ENCODE results near the gene LRRC4B. TPM values are rescaled to one million over a fixed set of nuclear protein-coding genes. Genes with fewer than 3 reads are reported as not detected.
A peak's percentile ranks its signal among the peaks of the same experiment; 100 is the strongest.

LRRC4B gene
- total RNA-seq, 1 donor from 2014 or later: 3.9 TPM

DNA sequence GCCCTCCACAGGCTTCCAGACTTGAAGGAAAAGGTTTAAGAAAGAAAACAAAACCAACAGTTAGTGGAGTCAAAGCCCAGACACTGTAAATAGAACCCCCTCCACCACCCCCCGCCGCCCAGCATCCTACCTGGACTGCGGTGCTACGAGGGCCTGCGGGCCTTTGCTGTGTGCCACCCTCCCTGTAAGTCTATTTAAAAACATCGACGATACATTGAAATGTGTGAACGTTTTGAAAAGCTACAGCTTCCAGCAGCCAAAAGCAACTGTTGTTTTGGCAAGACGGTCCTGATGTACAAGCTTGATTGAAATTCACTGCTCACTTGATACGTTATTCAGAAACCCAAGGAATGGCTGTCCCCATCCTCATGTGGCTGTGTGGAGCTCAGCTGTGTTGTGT is 85.3 kb downstream of the LRRC4B start:
- intact Hi-C loops (cut with DNase I): no loop called here
- Histone ChIP-seq H3K9me3 (no peaks in the 10 kb centered on the region), H3K4me3 (no peak overlapping the region), H3K36me3 (peaks cover 63% of the 10 kb centered on the region), H3K4me1 (peaks cover 10% of the 10 kb centered on the region), H3K27ac (no peak overlapping the region), H3K27me3 (ENCODE audit: low read depth) (peaks cover 6% of the 10 kb centered on the region)
- ATAC-seq: no peak
- TF ChIP-seq, protein P1, sequence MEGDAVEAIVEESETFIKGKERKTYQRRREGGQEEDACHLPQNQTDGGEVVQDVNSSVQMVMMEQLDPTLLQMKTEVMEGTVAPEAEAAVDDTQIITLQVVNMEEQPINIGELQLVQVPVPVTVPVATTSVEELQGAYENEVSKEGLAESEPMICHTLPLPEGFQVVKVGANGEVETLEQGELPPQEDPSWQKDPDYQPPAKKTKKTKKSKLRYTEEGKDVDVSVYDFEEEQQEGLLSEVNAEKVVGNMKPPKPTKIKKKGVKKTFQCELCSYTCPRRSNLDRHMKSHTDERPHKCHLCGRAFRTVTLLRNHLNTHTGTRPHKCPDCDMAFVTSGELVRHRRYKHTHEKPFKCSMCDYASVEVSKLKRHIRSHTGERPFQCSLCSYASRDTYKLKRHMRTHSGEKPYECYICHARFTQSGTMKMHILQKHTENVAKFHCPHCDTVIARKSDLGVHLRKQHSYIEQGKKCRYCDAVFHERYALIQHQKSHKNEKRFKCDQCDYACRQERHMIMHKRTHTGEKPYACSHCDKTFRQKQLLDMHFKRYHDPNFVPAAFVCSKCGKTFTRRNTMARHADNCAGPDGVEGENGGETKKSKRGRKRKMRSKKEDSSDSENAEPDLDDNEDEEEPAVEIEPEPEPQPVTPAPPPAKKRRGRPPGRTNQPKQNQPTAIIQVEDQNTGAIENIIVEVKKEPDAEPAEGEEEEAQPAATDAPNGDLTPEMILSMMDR (IDR thresholded peaks at IDR 0.05): no peak
- DNase-seq: no peak

DNA sequence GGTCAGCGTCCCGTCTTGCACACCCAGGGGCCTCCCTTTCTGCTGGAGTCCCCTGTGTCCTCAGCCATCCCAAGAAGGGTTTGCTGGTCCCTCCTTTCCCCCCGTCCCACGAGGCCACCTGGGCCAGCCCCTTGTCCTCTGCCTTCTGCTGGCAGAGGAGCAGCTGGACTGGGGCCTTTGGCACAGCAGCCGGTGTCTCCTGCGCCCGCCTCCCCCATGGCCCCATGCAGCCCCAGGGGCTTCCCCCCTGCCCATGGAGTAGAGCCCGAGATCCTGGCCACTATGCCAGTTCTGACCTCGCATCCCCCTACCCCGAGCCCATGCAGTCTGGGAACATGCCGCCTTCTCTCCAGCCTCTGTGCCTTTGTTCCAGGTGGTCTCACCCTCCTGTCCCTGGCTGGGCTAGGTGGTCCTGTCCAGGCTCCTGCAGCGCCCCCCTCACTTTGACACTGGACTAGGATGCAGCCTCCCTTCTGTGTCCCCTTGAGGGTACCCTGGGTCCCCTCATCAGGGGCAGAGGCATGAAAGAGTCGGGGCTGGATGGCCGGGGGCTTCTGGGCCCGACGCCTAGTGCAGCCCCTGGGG is 85.9 kb downstream of the LRRC4B start:
- Histone ChIP-seq H3K27ac (no peak overlapping the region), H3K4me1 (peaks cover 12% of the 10 kb centered on the region), H3K36me3 (peaks cover 63% of the 10 kb centered on the region), H3K27me3 (ENCODE audit: low read depth) (peaks cover 3% of the 10 kb centered on the region), H3K9me3 (no peaks in the 10 kb centered on the region), H3K4me3 (no peak overlapping the region)
- intact Hi-C loops (cut with DNase I): no loop called here
- DNase-seq (no peak), ATAC-seq (peak in 1 of 2 donors; percentile 3)
- TF ChIP-seq, protein P1 (IDR thresholded peaks at IDR 0.05): no peak

DNA sequence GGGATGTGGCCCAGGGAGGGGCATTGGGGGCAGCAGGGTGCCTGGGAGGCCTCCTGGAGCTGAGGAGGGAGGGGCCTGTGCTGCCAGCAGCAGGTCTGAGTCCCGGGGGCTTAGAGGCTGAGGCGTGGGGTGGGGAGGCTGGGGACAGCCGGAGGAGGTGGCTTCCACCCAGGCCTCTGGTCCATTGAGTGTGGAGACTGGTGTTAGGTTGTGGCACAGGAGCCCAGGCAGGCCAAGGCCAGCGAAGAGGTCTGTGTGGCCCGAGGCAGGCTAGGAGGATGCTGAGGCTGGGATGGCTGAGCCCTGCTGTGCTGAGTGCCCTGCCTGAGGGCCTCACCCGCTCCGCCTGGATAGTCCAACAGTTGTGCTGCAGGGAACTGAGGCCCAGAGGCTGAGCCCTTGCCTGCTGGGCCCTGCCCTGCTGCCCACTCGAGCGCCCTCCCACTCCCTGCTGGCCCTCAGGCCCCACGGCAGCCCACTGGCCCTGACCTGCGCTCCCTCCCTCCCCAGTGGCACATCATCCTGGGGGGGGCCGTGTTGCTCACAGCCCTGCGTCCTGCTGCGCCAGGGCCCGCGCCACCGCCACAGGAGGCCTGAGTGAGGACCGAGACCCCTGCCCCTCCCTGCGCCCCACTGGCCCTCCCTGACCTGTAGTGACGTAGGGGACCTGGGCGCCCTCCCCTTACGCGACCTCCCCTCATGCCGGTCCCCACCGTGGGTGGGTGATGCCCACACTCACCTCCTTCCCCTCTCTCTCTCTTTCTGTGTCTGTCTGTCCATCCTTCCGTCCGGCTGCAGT is 86.7 kb downstream of the LRRC4B start:
- TF ChIP-seq, protein P1 (IDR thresholded peaks at IDR 0.05): no peak
- H3K27me3 ChIP-seq (ENCODE audit: low read depth): no peaks in the 10 kb centered on the region
- peaks cover 63% of the 10 kb centered on the region for H3K36me3 ChIP-seq
- DNase-seq: no peak
- no peak overlapping the region for H3K4me3 ChIP-seq
- H3K4me1 ChIP-seq: peaks cover 15% of the 10 kb centered on the region
- H3K9me3 ChIP-seq: no peaks in the 10 kb centered on the region
- peak in 1 of 2 donors; percentile 6 for ATAC-seq
- H3K27ac ChIP-seq: no peak overlapping the region
- intact Hi-C loops (cut with DNase I): no loop called here

DNA sequence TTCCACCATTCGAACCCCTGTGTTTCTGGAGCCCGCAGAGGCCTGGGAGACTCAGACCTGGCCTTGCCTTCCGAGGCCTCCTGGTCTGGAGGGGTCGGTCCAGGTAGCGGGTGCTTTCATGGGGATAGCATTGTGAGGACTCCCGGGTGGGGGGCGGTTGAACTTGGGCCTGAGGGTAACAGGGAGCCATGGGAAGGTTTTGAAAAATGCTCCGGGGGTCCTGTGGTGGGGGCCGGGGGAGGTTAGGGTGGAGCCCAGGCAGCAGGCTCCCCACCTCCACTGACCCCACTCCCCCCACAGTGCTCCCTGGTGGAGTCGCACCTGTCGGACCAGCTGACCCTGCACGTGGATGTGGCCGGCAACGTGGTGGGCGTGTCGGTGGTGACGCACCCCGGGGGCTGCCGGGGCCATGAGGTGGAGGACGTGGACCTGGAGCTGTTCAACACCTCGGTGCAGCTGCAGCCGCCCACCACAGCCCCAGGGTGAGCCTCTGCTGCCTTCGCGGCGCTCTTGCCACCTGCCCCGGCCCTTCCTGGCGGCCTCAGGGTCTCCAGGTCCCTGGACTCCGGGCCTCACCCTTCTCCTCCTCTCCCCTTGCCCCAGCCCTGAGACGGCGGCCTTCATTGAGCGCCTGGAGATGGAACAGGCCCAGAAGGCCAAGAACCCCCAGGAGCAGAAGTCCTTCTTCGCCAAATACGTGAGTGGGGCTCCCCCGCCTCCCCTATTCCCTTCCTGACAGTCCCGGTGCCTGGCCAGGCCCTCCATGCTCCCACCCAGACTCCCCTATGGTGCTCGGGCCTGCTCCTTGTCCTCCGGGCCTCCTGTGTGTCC is 87.7 kb downstream of the LRRC4B start:
- H3K27ac ChIP-seq: no peak overlapping the region
- TF ChIP-seq, protein P1 (IDR thresholded peaks at IDR 0.05): no peak
- DNase-seq (no peak), ATAC-seq (no peak)
- no peak overlapping the region for H3K4me3 ChIP-seq
- no peaks in the 10 kb centered on the region for H3K9me3 ChIP-seq
- peaks cover 63% of the 10 kb centered on the region for H3K36me3 ChIP-seq
- intact Hi-C loops (cut with DNase I): no loop called here
- peaks cover 15% of the 10 kb centered on the region for H3K4me1 ChIP-seq
- H3K27me3 ChIP-seq (ENCODE audit: low read depth): no peaks in the 10 kb centered on the region

DNA sequence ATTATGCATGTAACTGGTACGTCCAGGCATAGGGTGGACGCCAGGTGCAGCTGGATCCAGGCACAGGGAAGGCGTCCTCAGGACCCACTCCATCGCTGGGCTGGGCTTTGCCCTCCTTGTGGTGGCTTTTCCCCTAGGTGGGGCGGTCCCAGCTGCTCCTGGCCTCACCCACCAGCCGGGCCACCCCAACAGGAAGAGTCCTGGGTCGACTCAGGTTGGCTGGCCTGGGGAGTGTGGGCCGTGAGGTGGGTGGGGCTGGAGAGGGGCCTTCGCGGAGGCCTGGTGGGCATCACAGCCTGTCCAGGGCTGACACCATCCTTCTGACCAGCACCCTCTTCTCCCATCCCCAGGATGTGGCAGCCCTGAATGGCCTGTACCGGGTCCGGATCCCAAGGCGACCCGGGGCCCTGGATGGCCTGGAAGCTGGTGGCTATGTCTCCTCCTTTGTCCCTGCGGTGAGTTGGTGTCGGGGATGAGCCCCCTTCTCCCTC is 88.4 kb downstream of the LRRC4B start:
- intact Hi-C loops (cut with DNase I): no loop called here
- DNase-seq (no peak), ATAC-seq (no peak)
- Histone ChIP-seq H3K36me3 (peaks cover 57% of the 10 kb centered on the region), H3K4me1 (peaks cover 15% of the 10 kb centered on the region), H3K9me3 (no peaks in the 10 kb centered on the region), H3K4me3 (no peak overlapping the region), H3K27me3 (ENCODE audit: low read depth) (no peaks in the 10 kb centered on the region), H3K27ac (no peak overlapping the region)
- TF ChIP-seq, protein P1 (IDR thresholded peaks at IDR 0.05): no peak

Measured in lower lobe of right lung (tissue), 2 donors.